Type B pancreatic cell (in vitro differentiated cells): ENCODE measurements around the gene PHF5A. TPM values are rescaled to one million over a fixed set of nuclear protein-coding genes. Genes with fewer than 3 reads are reported as not detected.
A peak's percentile ranks its signal among the peaks of the same experiment; 100 is the strongest.

Experiments used
- DNase-seq: peaks from one replicate; pipeline ENCODE4 v3.0.0; 2021; ENCODE audit warnings: mixed read lengths; ENCODE audit not compliant: unreplicated experiment; ENCODE audit errors: extremely low spot score
- H3K27ac Mint-ChIP-seq: 2 replicates; pipeline ENCODE4 v1.8.0; 2021; ENCODE audit warnings: mild to moderate bottlenecking, mixed read lengths
- H3K27me3 Mint-ChIP-seq: 2 replicates; pipeline ENCODE4 v1.8.0; 2021; ENCODE audit warnings: mixed read lengths
- H3K36me3 Mint-ChIP-seq: 2 replicates; pipeline ENCODE4 v1.8.0; 2021; ENCODE audit warnings: mixed read lengths
- H3K4me1 Mint-ChIP-seq: one replicate; pipeline ENCODE4 v1.8.0; 2021; ENCODE audit warnings: mixed read lengths; ENCODE audit not compliant: unreplicated experiment
- H3K4me3 Mint-ChIP-seq: 2 replicates; pipeline ENCODE4 v1.8.0; 2021; ENCODE audit warnings: mild to moderate bottlenecking, mixed read lengths
- H3K9me3 Mint-ChIP-seq: 2 replicates; pipeline ENCODE4 v1.8.0; 2021; ENCODE audit warnings: mixed read lengths
- CTCF ChIP-seq: fragments of 200-600 bp; sonication (generic); conservative IDR thresholded peaks from 2 replicates; pipeline ENCODE4 v1.5.0; 2021; ENCODE audit warnings: antibody characterized with exemption, mild to moderate bottlenecking
- long read RNA-seq: library from polyadenylated mRNA; unstranded; transcript quantifications from one replicate; pipeline ENCODE4 v2.0.0, GENCODE V29; 2020
- total RNA-seq: library from RNA; stranded (reverse); gene quantifications from 2 replicates; pipeline ENCODE4 v1.2.1, GENCODE V29; 2021; ENCODE audit warnings: low replicate concordance

Gene PHF5A
- total RNA-seq, result 38.2 and 54.8 TPM in 2 replicates
- long read RNA-seq, transcript PHF5A-201 (4 exons, 1,086 nt), result major isoform, 12 of 14 reads
- long read RNA-seq, partial matches to known transcripts, result 0 of 14 reads
- long read RNA-seq, other reads (novel, unspliced or antisense), result 1 of 14 reads

- H3K9me3 Mint-ChIP-seq, result no peaks in the 10 kb centered on the region
- peaks cover 23% of the 10 kb centered on the region for H3K4me1 Mint-ChIP-seq
- no peak for TF ChIP-seq CTCF
- H3K36me3 Mint-ChIP-seq, result peaks cover 24% of the 10 kb centered on the region
- H3K27me3 Mint-ChIP-seq, result no peaks in the 10 kb centered on the region
- peak within 1 kb of the TSS; percentile 99 for H3K27ac Mint-ChIP-seq
- peak within 1 kb of the TSS; percentile 94 for H3K4me3 Mint-ChIP-seq
- peak; percentile 97 for DNase-seq
Measured at GRCh38 chr22:41468381-41469217, at the start of gene PHF5A, which contains the start of gene ACO2. Gene PHF5A, minus strand, starts transcription at chr22:41468692. Its CDS starts 39 bp downstream, at chr22:41468653. Gene ACO2, plus strand, starts transcription at chr22:41469117. Its CDS starts 30 bp downstream, at chr22:41469147.

GRCh38 chr22:41518048-41518347, 49.5 kb upstream of the PHF5A start:
- TF ChIP-seq CTCF, result peak; percentile 40
- Mint-ChIP-seq H3K4me3 (no peak overlapping the region), H3K36me3 (peaks cover 11% of the 10 kb centered on the region), H3K27ac (no peak overlapping the region), H3K9me3 (no peaks in the 10 kb centered on the region), H3K27me3 (no peaks in the 10 kb centered on the region), H3K4me1 (peaks cover 8% of the 10 kb centered on the region)
- DNase-seq, result no peak

GRCh38 chr22:41517172-41518047, 48.9 kb upstream of the PHF5A start:
- no peaks in the 10 kb centered on the region for H3K9me3 Mint-ChIP-seq
- peak; percentile 80 for DNase-seq

GRCh38 chr22:41516462-41516861, 48.0 kb upstream of the PHF5A start:
- no peak for DNase-seq
- peaks cover 18% of the 10 kb centered on the region for H3K36me3 Mint-ChIP-seq
- no peaks in the 10 kb centered on the region for H3K9me3 Mint-ChIP-seq
- no peak overlapping the region for H3K4me3 Mint-ChIP-seq
- no peak for TF ChIP-seq CTCF
- no peak overlapping the region for H3K27ac Mint-ChIP-seq
- peaks cover 20% of the 10 kb centered on the region for H3K4me1 Mint-ChIP-seq
- H3K27me3 Mint-ChIP-seq, result no peaks in the 10 kb centered on the region

More at GRCh38 chr22:41517172-41518047, 48.9 kb upstream of the PHF5A start:
- peaks cover 14% of the 10 kb centered on the region for H3K36me3 Mint-ChIP-seq
- no peak overlapping the region for H3K27ac Mint-ChIP-seq
- no peak overlapping the region for H3K4me3 Mint-ChIP-seq
- no peaks in the 10 kb centered on the region for H3K27me3 Mint-ChIP-seq
- TF ChIP-seq CTCF, result peak; percentile 94
- peaks cover 14% of the 10 kb centered on the region for H3K4me1 Mint-ChIP-seq

- Mint-ChIP-seq H3K27ac (peak overlapping the region; percentile 89), H3K36me3 (peaks cover 24% of the 10 kb centered on the region), H3K4me1 (peaks cover 20% of the 10 kb centered on the region), H3K27me3 (no peaks in the 10 kb centered on the region), H3K4me3 (peak overlapping the region; percentile 54), H3K9me3 (no peaks in the 10 kb centered on the region)
- no peak for DNase-seq
- TF ChIP-seq CTCF, result no peak
Measured at GRCh38 chr22:41513391-41513790, 44.9 kb upstream of the PHF5A start.
